HG03469 (cell line): ENCODE measurements around the gene TDRD1.

Source experiments
- ATAC-seq: cut with Tn5 transposase; IDR thresholded peaks from one replicate; pipeline ENCODE4 v1.9.1; 2021; ENCODE audit warnings: mild to moderate bottlenecking, moderate library complexity, moderate number of reproducible peaks; ENCODE audit not compliant: unreplicated experiment

TDRD1 gene

GRCh38 chr10:114260366-114260765 lies 81.2 kb downstream of the TDRD1 start:
- ATAC-seq = no peak

DNA sequence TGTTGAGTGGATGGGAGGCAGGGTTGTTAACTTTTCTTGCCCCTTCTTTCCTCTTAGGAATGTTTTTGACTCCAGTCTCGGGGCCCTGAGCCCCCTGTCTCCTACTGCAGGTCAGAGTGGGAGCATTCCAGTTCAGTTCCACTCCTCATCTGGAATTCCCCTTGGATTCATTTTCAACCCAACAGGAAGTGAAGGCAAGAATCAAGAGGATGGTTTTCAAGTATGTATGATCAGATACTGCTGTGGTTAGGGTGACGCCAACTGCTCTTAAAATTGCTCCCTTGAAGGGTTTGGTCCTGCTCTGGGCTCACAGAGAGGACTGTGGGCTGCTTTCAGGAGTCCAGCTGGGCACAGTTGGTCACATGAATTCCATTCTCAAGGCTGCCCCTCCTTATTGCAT lies 81.9 kb downstream of the TDRD1 start:
- no peak for ATAC-seq

DNA sequence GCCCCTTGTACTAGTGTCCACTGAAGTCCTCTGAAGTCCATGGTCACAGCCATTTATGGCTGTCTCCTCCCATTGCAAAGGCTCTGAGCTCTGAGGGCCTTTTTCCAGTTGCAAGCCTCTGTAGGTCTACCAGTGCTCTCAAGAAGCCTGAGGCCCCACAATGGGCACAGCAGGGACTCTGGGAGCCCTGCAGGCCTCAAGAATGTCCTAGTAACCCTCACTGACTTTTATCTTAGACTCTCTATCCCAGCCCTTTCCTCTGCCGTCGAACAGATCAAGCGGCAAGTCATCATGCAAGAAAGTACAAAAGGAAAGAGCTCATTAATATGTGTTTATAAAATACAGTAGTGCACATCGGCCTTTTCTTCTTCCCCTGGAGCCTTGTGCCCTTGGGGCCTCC lies 83.3 kb downstream of the TDRD1 start:
- no peak for ATAC-seq

DNA sequence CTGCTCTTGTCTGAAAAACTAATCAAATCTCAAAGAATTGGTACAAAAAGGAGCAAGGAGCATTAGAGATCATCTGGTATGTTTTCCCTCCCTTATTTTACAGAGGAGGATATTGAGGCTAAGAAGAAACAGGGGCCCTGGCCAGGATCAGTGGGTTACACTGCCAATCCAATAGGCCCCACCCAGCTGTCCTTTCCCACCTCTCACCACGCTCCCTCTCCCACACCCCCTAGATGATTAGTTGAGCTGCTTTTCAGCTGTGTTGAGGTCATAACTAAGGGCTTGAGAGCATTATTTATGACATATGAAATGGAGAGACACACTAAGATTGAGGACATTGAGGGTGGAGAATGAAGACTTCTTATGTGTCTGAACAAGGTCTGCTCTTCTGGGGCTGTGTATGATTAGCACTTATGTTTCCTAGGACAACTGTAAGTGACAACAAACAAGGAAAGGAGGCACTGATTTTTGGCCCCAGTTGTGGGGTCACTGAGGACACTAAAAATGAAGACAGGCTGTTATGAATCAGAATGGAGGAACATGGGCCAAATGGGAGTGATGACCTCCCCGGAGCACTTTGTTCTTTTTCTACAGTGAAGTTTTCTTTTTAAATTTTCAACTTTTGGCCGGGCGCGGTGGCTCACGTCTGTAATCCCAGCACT lies 86.4 kb downstream of the TDRD1 start:
- ATAC-seq = no peak

GRCh38 chr10:114266521-114266920 lies 87.4 kb downstream of the TDRD1 start:
- ATAC-seq = no peak

- ATAC-seq = no peak
Observed at GRCh38 chr10:114271075-114271778, 92.1 kb downstream of the TDRD1 start.

DNA sequence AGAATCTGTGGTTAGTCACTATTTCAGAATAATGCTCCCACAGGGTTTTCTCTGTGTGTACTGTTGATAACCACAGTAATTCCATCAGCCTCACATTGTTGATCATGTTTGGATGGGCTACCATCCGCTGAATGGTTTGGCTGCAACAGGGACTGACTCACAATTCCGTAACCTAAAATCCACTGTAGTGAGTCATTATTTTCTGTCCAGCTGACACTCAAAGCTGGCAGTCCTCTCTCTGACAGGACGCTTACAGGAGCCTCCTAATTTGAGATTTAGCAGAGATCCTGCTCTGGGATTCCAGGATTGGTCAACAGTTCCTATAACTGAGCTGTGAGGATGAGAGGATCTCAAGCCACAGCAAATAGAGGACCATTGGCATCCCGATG lies 92.6 kb downstream of the TDRD1 start:
- ATAC-seq = no peak

GRCh38 chr10:114272696-114273095 lies 93.5 kb downstream of the TDRD1 start:
- ATAC-seq = no peak

DNA sequence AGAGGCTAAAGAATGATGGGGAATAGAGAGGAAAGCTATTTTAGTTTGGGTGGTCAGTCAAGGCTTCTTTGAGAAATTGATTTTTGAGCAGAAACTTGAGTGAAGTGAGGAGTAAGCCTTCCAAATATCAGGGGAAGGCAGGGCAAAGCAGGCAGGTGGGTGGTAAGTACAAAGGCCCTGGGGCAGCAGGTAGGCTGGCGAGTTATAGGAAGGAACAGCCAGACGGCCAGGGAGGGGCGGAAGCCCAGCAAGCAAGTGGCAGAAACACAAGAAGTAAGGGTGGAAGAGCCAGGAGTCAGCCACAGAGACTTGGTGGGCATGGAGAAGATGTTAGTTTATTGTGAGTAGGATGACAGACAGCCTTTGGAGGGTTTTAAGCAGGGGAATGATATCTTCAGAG lies 94.8 kb downstream of the TDRD1 start:
- ATAC-seq = no peak

GRCh38 chr10:114274616-114275453 lies 95.7 kb downstream of the TDRD1 start:
- no peak for ATAC-seq

DNA sequence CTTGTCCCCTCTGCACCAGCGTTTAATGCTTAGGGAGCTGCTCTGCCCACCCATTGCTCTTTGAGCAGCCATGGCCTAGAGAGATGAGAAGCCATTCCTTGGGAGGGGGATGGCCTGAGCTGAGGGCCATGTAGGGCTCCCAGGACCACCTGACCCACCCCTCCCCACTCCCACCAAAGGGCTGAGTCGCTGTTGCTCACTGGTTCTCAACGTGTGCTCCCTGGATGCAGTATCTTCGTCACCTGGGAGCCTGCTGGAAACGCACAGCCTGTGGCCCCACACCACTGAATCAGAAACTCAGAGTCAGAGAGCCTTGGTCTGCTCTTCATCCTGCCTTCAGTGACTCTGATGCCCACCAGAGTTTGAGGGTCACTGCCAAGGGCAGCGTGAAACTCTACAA lies 96.9 kb downstream of the TDRD1 start:
- ATAC-seq = no peak

DNA sequence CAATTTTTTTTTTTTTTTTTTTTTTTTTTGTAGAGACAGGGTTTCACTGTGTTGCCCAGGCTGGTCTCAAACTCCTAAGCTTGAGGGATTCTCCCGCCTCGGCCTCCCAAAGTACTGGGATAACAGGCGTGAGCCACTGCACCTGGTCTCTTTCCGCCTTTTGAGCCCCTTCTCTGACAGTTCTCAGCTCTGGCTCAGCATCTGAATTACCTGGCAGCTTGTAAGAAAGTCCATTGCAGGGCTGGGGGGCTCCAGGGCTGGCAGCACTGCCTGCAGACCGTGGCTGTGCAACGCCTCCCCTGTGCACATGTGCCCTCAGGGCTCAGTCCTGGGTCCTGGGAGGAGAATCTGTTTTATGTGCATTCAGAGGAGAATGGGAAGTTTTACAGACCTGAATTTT lies 97.5 kb downstream of the TDRD1 start:
- no peak for ATAC-seq

DNA sequence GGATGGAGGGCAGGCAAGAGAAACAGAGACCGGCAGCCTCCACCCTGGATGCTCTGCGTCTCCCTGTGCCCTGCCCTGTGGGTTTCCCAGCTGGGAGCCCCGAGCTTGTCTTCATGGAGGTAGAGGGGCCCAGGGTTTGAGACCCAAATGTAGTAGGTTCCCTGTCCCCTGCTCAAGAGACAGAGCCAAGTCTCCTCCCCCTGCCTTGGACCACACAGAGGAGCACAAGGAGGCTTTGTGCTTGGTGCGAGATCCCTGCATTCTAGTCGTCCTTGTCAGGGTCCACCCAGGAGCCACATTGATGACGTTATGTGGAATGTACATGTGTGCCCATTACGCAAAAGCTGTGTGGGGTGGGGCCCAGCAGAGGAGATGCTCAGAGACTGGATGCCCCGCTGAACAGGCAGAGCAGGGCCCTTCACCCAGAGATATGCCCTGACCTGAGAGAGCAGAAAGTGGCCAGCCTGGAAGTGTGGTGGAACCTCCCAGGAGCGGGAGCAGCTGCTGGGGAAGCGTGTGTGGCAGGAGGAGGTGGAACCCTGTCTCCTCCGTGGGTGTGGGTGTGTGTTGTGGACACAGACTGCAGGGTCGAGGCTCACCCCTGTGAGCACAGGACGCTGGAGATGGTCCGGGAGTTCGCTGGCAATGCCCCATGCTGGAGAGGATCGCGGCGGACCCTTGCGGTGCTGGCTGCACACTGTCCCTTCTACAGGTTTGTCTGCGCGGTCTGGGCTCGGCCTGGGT lies 99.2 kb downstream of the TDRD1 start:
- ATAC-seq = no peak

- ATAC-seq = no peak
Observed at GRCh38 chr10:114278884-114279191, 99.7 kb downstream of the TDRD1 start.

DNA sequence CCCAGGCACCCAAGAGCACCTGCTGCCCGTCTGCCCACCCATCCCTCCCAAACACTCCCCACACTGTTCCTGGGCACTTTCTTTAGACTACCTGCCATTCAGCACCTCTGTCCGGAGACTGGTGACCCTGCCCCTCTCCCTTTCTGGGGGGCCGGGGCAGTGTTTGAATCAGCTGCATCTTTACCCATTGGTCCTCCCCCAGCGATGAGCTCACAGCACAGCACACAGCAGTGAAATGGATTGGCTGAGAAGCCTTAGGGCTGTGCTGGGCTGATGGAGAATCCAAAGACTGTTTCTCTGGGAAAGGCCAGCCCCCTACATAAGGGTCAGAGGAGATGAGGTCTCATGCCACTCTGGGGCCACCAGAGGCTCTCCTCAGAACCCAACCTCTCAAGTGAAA lies 100.1 kb downstream of the TDRD1 start:
- no peak for ATAC-seq

DNA sequence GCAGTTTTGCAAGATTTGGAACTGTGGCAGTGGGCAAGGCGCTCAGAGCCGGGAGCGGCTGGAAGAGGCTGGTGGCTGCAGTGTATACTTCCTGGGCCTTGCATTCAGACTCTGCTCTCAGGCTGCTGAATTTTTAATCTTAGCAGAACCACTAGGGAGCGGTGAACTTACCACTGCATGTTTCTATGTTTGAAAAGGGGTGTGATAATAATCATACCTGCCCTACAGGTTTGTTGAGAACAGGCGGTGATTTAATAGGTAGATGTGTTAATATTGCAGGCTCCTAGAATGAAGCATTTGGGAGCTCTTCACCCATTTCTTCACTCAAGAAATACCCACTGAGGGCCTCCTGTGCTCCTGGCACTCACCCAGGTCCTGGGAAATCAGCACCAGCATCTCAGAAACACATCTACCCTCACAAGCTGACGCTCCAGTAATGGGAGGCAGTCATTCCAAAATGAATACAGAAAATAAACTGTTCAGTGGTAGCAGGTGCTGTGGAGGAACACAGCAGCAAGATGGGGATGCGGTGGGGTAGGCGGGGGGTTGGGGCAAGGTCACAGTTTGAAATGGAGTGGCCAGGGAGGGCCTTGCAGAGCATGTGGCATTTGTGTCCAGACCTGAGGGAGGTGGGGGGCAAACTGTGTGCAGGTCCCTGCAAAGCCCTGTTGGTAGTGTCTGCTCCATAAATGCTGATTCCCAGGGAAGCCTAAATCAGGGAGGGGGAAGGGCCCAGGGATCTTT lies 100.9 kb downstream of the TDRD1 start:
- no peak for ATAC-seq

GRCh38 chr10:114281006-114281405 lies 101.9 kb downstream of the TDRD1 start:
- ATAC-seq = no peak

- no peak for ATAC-seq
Observed at GRCh38 chr10:114281461-114281860, 102.3 kb downstream of the TDRD1 start.
